K562 (cell line): Measurements from ENCODE around the gene SRPK3. TPM values are rescaled to one million over a fixed set of nuclear protein-coding genes. Genes with fewer than 3 reads are reported as not detected.

Experiments used
- ATAC-seq: fragments of 200-7000 bp; cut with Tn5 transposase; 3 replicates; pipeline ENCODE4 v1.9.1; 2020; ENCODE audit warnings: moderate library complexity
- BruUV-seq: library from RNA; stranded (reverse); fragments of 400-500 nt; replicated peaks from 2 replicates; lab custom pipeline; 2021; lab: Mats Ljungman, UMichigan
- CTCF ChIA-PET: fragments of 300-600 bp; formaldehyde crosslinking; extraction: SDS; loops from one replicate; lab custom pipeline; 2021; ENCODE audit warnings: low intra/inter-chr PET ratio; lab: Yijun Ruan, JAX
- POLR2A ChIA-PET: fragments of 300-600, 350-650 bp; sonication (Branson Sonifier 250); formaldehyde crosslinking; extraction: SDS; loops from one replicate; lab custom pipeline; 2021; ENCODE audit warnings: antibody characterized with exemption, inconsistent platforms; lab: Yijun Ruan, JAX
- DNase-seq, 4 experiments: peaks; one replicate each; pipeline versions ENCODE4 v3.0.0 to v3.0.0-alpha.2; 2011 to 2018; ENCODE audit warnings: low spot score in 3 of 4, mixed read lengths in 3 of 4; ENCODE audit errors: extremely low read depth in 1 of 4
- FAIRE-seq: peaks from 2 replicates; lab custom pipeline; 2011; peaks lifted over from hg19 to GRCh38; lab: Jason Lieb, UNC
- H2AFZ ChIP-seq: 2 replicates; pipeline ENCODE4 v1.6.0; 2011; ENCODE audit warnings: low read depth, low read length, control low read depth, inconsistent platforms
- H3K27ac ChIP-seq: fragments of 200-600 bp; 3 replicates; pipeline ENCODE4 v1.8.0; 2011; ENCODE audit warnings: low read depth, mild to moderate bottlenecking, control low read depth, inconsistent platforms, low read length, moderate library complexity, mixed read lengths; ENCODE audit errors: extremely low read depth
- H3K27me3 ChIP-seq, 2 experiments: fragments of 300-600 bp in 1 of 2; 2 replicates in 1 of 2; 3 replicates in 1 of 2; pipeline versions ENCODE4 v1.6.0 to v1.8.0; 2011; ENCODE audit warnings: inconsistent platforms in 2 of 2, low read length in 2 of 2, mild to moderate bottlenecking in 1 of 2, mixed read lengths in 1 of 2, moderate library complexity in 1 of 2; ENCODE audit not compliant: control insufficient read depth in 2 of 2, insufficient read depth in 2 of 2
- H3K36me3 ChIP-seq: fragments of 300-600 bp; 3 replicates; pipeline ENCODE4 v1.8.0; 2011; ENCODE audit warnings: mild to moderate bottlenecking, low read length, inconsistent platforms; ENCODE audit not compliant: control insufficient read depth, insufficient read depth
- H3K4me1 ChIP-seq, 2 experiments: fragments of 200-600 bp in 1 of 2; replicated peaks in 1 of 2; 2 replicates in 1 of 2; 3 replicates in 1 of 2; pipeline versions ENCODE4 v1.5.1 to v1.8.0; 2011; ENCODE audit warnings: inconsistent platforms in 2 of 2, low read length in 2 of 2, mild to moderate bottlenecking in 1 of 2, mixed read lengths in 1 of 2, moderate library complexity in 1 of 2; ENCODE audit not compliant: control insufficient read depth in 2 of 2, insufficient read depth in 2 of 2
- H3K4me2 ChIP-seq: 2 replicates; pipeline ENCODE4 v1.6.1; 2011; ENCODE audit warnings: low read length, control low read depth, inconsistent platforms, mixed read lengths; ENCODE audit not compliant: insufficient read depth
- H3K4me3 ChIP-seq: fragments of 200-600 bp; sonication (generic), shearing (Covaris generic); 2 replicates; pipeline ENCODE4 v1.5.1; 2016; ENCODE audit warnings: control low read depth, inconsistent platforms
- H3K79me2 ChIP-seq: fragments of 200-600 bp; 3 replicates; pipeline ENCODE4 v1.8.0; 2011; ENCODE audit warnings: low read length, inconsistent platforms; ENCODE audit not compliant: control insufficient read depth, insufficient read depth
- H3K9ac ChIP-seq, 2 experiments: 2 replicates each; pipeline versions ENCODE4 v1.6.0 to v1.6.1; 2011; ENCODE audit warnings: low read depth in 2 of 2, low read length in 2 of 2, control low read depth in 1 of 2, inconsistent platforms in 1 of 2, mild to moderate bottlenecking in 1 of 2, mixed read lengths in 1 of 2; ENCODE audit not compliant: insufficient read depth in 1 of 2
- H3K9me1 ChIP-seq: one replicate; pipeline ENCODE4 v1.6.0; 2011; ENCODE audit warnings: inconsistent platforms, mild to moderate bottlenecking, low read length, moderate library complexity; ENCODE audit not compliant: control insufficient read depth, insufficient read depth
- H3K9me3 ChIP-seq: replicated peaks from 2 replicates; pipeline ENCODE4 v1.5.1; 2011; ENCODE audit warnings: low read depth, low read length, inconsistent platforms; ENCODE audit not compliant: control insufficient read depth, insufficient read depth
- H4K20me1 ChIP-seq: replicated peaks from 2 replicates; pipeline ENCODE4 v1.6.1; 2011; ENCODE audit warnings: low read length, inconsistent platforms, mixed read lengths; ENCODE audit not compliant: control insufficient read depth, insufficient read depth
- WGBS: fragments of 100-300 bp; shearing (Covaris generic); methylation state at CpG from one replicate; pipeline ENCODE4 v1.1.6; 2016; ENCODE audit warnings: low coverage, mixed read lengths; ENCODE audit not compliant: insufficient coverage; ENCODE audit errors: missing lambda C conversion rate; 5-methylcytosine and 5-hydroxymethylcytosine counted together
- in situ Hi-C: fragments of 300-500 bp; cut with MboI; formaldehyde crosslinking; loops from 4 replicates; pipeline ENCODE4 v1.15.0; 2018; ENCODE audit warnings: inconsistent platforms, mixed read lengths
- intact Hi-C: fragments of 100-400 bp; cut with micrococcal nuclease; formaldehyde crosslinking; loops from 2 replicates; pipeline ENCODE4 v1.14.2; 2022
- polyA plus RNA-seq, 8 experiments: library from polyadenylated mRNA; depleted of rRNA in 4 of 8; stranded (reverse) in 5 of 8; unstranded in 3 of 8; fragments of >200 nt; fragmentation: Nextera tagmentation in 2 of 8; fragmentation: Illumina TruSeq in 1 of 8; extraction: Ambion mirVana in 2 of 8; extraction: Trizol in 1 of 8; gene quantifications; 2 replicates each; pipeline versions ENCODE4 v1.2.1 to v1.2.3, GENCODE V29; 2011 to 2014; ENCODE audit warnings: inconsistent platforms in 1 of 8, missing spikeins in 1 of 8
- total RNA-seq, 7 experiments: library from RNA; depleted of rRNA in 6 of 7; stranded (reverse); fragments of >200 nt in 6 of 7; fragmentation: Illumina TruSeq in 2 of 7; extraction: Trizol in 2 of 7; gene quantifications; 2 replicates each; pipeline versions ENCODE4 v1.2.1 to v1.2.3, GENCODE V29; 2011 to 2021; ENCODE audit warnings: low replicate concordance in 1 of 7
- TF ChIP-seq, protein P1 (sequence below): sonication (generic); IDR thresholded peaks from 2 replicates; pipeline ENCODE4 v1.6.1; 2016
- TF ChIP-seq, protein P2 (sequence below): sonication (generic); formaldehyde crosslinking; IDR thresholded peaks from 2 replicates; pipeline ENCODE4 v1.9.0; 2022; ENCODE audit warnings: mild to moderate bottlenecking, missing genetic modification reagents
- TF ChIP-seq, protein P3 (sequence below): fragments of 150-350 bp; conservative IDR thresholded peaks from 2 replicates; pipeline ENCODE4 v1.6.1; 2014; ENCODE audit warnings: low read length

SRPK3 gene
- total and polyA plus RNA-seq, 9 of the 15 experiments (the other 6 are each of a cell fraction or from before 2014, with no cell fraction given), result 0.01 to 0.09 (median 0.04) TPM; not detected in 2

DNA sequence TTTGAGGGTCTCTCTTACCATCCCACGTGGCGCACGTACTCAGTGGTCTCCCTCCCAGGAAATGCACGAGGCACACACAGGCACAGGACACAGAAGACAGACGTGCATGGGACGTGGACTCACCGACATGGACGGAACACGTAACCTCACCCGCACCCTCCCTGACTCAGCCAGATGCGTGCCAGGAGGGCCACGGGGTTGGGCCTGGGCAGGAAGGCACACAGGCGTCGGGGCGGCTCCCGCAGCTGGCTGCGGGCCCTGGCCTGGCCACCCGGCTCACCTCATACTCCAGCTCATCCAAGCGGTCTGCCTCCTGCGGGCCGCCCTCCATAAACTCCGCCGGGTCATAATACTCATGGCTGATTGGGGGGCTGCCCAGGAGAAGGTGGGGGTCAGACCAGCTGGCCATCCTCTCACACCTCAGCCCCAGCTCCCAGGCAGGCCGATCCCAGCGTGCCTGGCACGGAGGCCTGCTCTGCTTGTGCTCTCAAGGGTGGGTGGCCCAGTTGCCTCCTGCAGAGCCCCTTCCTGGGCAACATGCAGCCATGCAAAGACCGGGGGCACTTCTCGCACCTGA lies 26.2 kb downstream of the SRPK3 start:
- DNase-seq (no peak), FAIRE-seq (no peak), ATAC-seq (no peak)
- CTCF ChIA-PET, result no interaction called here
- no peaks in the 10 kb centered on the region for H3K79me2 ChIP-seq
- H3K27me3 ChIP-seq, result peaks cover 5 to 29% of the 10 kb centered on the region in 2 experiments; a peak in 3 of 5 replicates
- no TSS peak for BruUV-seq
- in situ Hi-C loops, result no loop called here
- no peak overlapping the region for H3K4me3 ChIP-seq
- H3K9me1 ChIP-seq, result no peaks in the 10 kb centered on the region
- TF ChIP-seq, protein P1, sequence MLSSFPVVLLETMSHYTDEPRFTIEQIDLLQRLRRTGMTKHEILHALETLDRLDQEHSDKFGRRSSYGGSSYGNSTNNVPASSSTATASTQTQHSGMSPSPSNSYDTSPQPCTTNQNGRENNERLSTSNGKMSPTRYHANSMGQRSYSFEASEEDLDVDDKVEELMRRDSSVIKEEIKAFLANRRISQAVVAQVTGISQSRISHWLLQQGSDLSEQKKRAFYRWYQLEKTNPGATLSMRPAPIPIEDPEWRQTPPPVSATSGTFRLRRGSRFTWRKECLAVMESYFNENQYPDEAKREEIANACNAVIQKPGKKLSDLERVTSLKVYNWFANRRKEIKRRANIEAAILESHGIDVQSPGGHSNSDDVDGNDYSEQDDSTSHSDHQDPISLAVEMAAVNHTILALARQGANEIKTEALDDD, result no peak
- TF ChIP-seq, protein P2, sequence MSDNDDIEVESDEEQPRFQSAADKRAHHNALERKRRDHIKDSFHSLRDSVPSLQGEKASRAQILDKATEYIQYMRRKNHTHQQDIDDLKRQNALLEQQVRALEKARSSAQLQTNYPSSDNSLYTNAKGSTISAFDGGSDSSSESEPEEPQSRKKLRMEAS (CRISPR knock-in tag), result 0 out of 2 replicates have a peak, but pooled peaks have one; percentile 25
- TF ChIP-seq, protein P3, sequence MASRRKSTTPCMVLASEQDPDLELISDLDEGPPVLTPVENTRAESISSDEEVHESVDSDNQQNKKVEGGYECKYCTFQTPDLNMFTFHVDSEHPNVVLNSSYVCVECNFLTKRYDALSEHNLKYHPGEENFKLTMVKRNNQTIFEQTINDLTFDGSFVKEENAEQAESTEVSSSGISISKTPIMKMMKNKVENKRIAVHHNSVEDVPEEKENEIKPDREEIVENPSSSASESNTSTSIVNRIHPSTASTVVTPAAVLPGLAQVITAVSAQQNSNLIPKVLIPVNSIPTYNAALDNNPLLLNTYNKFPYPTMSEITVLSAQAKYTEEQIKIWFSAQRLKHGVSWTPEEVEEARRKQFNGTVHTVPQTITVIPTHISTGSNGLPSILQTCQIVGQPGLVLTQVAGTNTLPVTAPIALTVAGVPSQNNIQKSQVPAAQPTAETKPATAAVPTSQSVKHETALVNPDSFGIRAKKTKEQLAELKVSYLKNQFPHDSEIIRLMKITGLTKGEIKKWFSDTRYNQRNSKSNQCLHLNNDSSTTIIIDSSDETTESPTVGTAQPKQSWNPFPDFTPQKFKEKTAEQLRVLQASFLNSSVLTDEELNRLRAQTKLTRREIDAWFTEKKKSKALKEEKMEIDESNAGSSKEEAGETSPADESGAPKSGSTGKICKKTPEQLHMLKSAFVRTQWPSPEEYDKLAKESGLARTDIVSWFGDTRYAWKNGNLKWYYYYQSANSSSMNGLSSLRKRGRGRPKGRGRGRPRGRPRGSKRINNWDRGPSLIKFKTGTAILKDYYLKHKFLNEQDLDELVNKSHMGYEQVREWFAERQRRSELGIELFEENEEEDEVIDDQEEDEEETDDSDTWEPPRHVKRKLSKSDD, result no peak
- no peaks in the 10 kb centered on the region for H3K36me3 ChIP-seq
- no peak overlapping the region for H3K27ac ChIP-seq
- no peaks in the 10 kb centered on the region for H3K9me3 ChIP-seq
- 51% methylated on average over 12 of the region's 28 CpGs for WGBS
- intact Hi-C loops, result no loop called here
- no peak overlapping the region for H2AFZ ChIP-seq
- no peaks in the 10 kb centered on the region; the same call in 1 of the 2 replicates for H4K20me1 ChIP-seq
- no peak overlapping the region for H3K4me2 ChIP-seq
- H3K4me1 ChIP-seq, result peaks cover 0 to 38% of the 10 kb centered on the region in 2 experiments; a peak in 2 of 5 replicates
- POLR2A ChIA-PET, result interaction anchor here (0.6 kb wide), 1 partner anchor 102 kb away, joined by 3 read pairs; no protein-coding TSS in a partner anchor
- H3K9ac ChIP-seq, result peak overlapping the region in 1 of 2 experiments; percentile 17; a peak in 1 of 4 replicates
